ENCODE results near the gene IFNL4. TPM values are rescaled to one million over a fixed set of nuclear protein-coding genes. Genes with fewer than 3 reads are reported as not detected.

The IFNL4 gene
- total and polyA plus RNA-seq, 10 of the 15 experiments (the other 5 are each of a cell fraction or from before 2014, with no cell fraction given) = not detected

DNA sequence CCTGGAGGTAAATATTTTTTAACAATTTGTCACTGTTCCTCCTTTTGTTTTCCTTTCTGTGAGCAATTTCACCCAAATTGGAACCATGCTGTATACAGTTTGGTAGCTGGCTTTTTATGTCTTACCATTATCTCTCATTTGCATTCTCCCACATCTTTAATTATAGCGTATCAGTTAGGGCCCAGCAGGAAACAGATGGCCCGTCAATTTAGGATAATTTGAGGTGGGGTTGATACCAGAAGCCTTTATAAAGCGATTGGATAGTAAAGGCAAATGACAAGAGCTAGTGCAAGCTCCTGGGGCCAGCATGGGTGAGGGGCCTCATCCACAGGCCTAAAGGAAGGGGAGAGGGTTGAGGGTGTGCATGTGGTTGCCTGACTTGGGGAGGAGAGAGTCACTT, 3.8 kb upstream of the IFNL4 start:
- no peaks in the 10 kb centered on the region for H4K20me1 ChIP-seq (ENCODE audit: control insufficient read depth, insufficient read depth)
- H3K9ac ChIP-seq (ENCODE audit: control insufficient read depth, insufficient read depth, low read length) = no peak overlapping the region
- H3K9me3 ChIP-seq (replicated peaks; ENCODE audit: control insufficient read depth, insufficient read depth, low read length) = no peaks in the 10 kb centered on the region
- H3K4me2 ChIP-seq (ENCODE audit: control insufficient read depth, insufficient read depth) = no peak overlapping the region
- no peaks in the 10 kb centered on the region for H3K4me1 ChIP-seq (ENCODE audit: control insufficient read depth, insufficient read depth, low read length)
- SMC1A ChIA-PET (ENCODE audit: uncharacterized antibody, unreplicated experiment) = interaction anchor here (0.6 to 1.1 kb wide), 2 partner anchors 38 to 1965 kb away, joined by 3 to 6 read pairs; no protein-coding TSS in a partner anchor
- DNase-seq (ENCODE audit: low read depth, low spot score) (no peak), ATAC-seq (no peak), FAIRE-seq (no peak)
- no peak overlapping the region for H2AFZ ChIP-seq (ENCODE audit: control insufficient read depth, low read depth, low read length)
- POLR2A ChIA-PET = no interaction called here
- 1% methylated on average over 3 of the region's 3 CpGs for WGBS (ENCODE audit: insufficient coverage, insufficient replicate concordance, low lambda C conversion rate, missing lambda C conversion rate)
- in situ Hi-C loops (cut with MboI) = no loop called here
- H3K79me2 ChIP-seq (ENCODE audit: control insufficient read depth, insufficient read depth, low read length) = no peaks in the 10 kb centered on the region
- no peaks in the 10 kb centered on the region for H3K36me3 ChIP-seq (ENCODE audit: control insufficient read depth in 2 of 2, insufficient read depth in 2 of 2, low read length in 1 of 2)
- intact Hi-C loops (cut with micrococcal nuclease; ENCODE audit: unreplicated experiment) = no loop called here
- CTCF ChIA-PET = no interaction called here
- no peak overlapping the region for H3K27ac ChIP-seq (ENCODE audit: control insufficient read depth, insufficient read depth)
- RAD21 ChIA-PET (ENCODE audit: unreplicated experiment) = no interaction called here
- H3K4me3 ChIP-seq = no peak overlapping the region
- TF ChIP-seq SREBF1 (IDR thresholded peaks at IDR 0.05; ENCODE audit: low read length) (no peak), FOXK2 (IDR thresholded peaks at IDR 0.05) (no peak), ASH2L (IDR thresholded peaks at IDR 0.05; ENCODE audit: borderline replicate concordance, low read depth) (no peak)
- TF ChIP-seq, protein P1, sequence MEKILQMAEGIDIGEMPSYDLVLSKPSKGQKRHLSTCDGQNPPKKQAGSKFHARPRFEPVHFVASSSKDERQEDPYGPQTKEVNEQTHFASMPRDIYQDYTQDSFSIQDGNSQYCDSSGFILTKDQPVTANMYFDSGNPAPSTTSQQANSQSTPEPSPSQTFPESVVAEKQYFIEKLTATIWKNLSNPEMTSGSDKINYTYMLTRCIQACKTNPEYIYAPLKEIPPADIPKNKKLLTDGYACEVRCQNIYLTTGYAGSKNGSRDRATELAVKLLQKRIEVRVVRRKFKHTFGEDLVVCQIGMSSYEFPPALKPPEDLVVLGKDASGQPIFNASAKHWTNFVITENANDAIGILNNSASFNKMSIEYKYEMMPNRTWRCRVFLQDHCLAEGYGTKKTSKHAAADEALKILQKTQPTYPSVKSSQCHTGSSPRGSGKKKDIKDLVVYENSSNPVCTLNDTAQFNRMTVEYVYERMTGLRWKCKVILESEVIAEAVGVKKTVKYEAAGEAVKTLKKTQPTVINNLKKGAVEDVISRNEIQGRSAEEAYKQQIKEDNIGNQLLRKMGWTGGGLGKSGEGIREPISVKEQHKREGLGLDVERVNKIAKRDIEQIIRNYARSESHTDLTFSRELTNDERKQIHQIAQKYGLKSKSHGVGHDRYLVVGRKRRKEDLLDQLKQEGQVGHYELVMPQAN (conservative IDR thresholded peaks at IDR 0.05) = no peak
- peaks cover 2% of the 10 kb centered on the region in 2 experiments; a peak in 3 of 4 replicates for H3K27me3 ChIP-seq (replicated peaks in 1 of 2; ENCODE audit: control insufficient read depth in 2 of 2, insufficient read depth in 2 of 2, low read length in 1 of 2)
- BruUV-seq (replicated peaks) = no TSS peak

DNA sequence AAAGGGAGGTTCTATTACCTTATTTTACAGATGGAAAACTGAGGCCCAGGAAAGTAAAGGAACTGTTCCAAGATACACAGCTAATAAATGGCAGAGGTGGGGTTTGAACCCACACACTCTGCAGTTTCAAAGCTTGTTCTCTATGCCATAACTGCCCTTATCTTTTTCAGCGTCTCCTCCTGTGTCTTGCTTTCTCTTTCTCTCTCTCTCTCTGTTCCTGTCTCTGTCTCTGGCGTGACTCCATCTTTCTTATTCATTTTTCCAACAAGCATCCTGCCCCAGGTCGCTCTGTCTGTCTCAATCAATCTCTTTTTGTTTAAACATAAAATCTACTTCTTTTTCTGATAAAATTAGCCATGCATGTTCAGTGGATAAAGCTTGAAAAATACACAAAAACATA, 3.2 kb upstream of the IFNL4 start:
- H3K27me3 ChIP-seq (replicated peaks in 1 of 2; ENCODE audit: control insufficient read depth in 2 of 2, insufficient read depth in 2 of 2, low read length in 1 of 2) = peaks cover 2% of the 10 kb centered on the region in 2 experiments; a peak in 3 of 4 replicates
- SMC1A ChIA-PET (ENCODE audit: uncharacterized antibody, unreplicated experiment) = no interaction called here
- FAIRE-seq (peak; percentile 44), ATAC-seq (no peak), DNase-seq (ENCODE audit: low read depth, low spot score) (no peak)
- H2AFZ ChIP-seq (ENCODE audit: control insufficient read depth, low read depth, low read length) = no peak overlapping the region
- no peak overlapping the region for H3K4me2 ChIP-seq (ENCODE audit: control insufficient read depth, insufficient read depth)
- in situ Hi-C loops (cut with MboI) = no loop called here
- no peaks in the 10 kb centered on the region for H3K36me3 ChIP-seq (ENCODE audit: control insufficient read depth in 2 of 2, insufficient read depth in 2 of 2, low read length in 1 of 2)
- intact Hi-C loops (cut with micrococcal nuclease; ENCODE audit: unreplicated experiment) = no loop called here
- POLR2A ChIA-PET = no interaction called here
- RAD21 ChIA-PET (ENCODE audit: unreplicated experiment) = no interaction called here
- no peak overlapping the region for H3K27ac ChIP-seq (ENCODE audit: control insufficient read depth, insufficient read depth)
- no peak overlapping the region for H3K9ac ChIP-seq (ENCODE audit: control insufficient read depth, insufficient read depth, low read length)
- no peak overlapping the region for H3K4me3 ChIP-seq
- no peaks in the 10 kb centered on the region for H4K20me1 ChIP-seq (ENCODE audit: control insufficient read depth, insufficient read depth)
- no peaks in the 10 kb centered on the region for H3K9me3 ChIP-seq (replicated peaks; ENCODE audit: control insufficient read depth, insufficient read depth, low read length)
- CTCF ChIA-PET = no interaction called here
- no peaks in the 10 kb centered on the region for H3K4me1 ChIP-seq (ENCODE audit: control insufficient read depth, insufficient read depth, low read length)
- no TSS peak for BruUV-seq (replicated peaks)
- 2% methylated on average over 3 of the region's 3 CpGs for WGBS (ENCODE audit: insufficient coverage, insufficient replicate concordance, low lambda C conversion rate, missing lambda C conversion rate)
- no peaks in the 10 kb centered on the region for H3K79me2 ChIP-seq (ENCODE audit: control insufficient read depth, insufficient read depth, low read length)
- TF ChIP-seq, protein P2, sequence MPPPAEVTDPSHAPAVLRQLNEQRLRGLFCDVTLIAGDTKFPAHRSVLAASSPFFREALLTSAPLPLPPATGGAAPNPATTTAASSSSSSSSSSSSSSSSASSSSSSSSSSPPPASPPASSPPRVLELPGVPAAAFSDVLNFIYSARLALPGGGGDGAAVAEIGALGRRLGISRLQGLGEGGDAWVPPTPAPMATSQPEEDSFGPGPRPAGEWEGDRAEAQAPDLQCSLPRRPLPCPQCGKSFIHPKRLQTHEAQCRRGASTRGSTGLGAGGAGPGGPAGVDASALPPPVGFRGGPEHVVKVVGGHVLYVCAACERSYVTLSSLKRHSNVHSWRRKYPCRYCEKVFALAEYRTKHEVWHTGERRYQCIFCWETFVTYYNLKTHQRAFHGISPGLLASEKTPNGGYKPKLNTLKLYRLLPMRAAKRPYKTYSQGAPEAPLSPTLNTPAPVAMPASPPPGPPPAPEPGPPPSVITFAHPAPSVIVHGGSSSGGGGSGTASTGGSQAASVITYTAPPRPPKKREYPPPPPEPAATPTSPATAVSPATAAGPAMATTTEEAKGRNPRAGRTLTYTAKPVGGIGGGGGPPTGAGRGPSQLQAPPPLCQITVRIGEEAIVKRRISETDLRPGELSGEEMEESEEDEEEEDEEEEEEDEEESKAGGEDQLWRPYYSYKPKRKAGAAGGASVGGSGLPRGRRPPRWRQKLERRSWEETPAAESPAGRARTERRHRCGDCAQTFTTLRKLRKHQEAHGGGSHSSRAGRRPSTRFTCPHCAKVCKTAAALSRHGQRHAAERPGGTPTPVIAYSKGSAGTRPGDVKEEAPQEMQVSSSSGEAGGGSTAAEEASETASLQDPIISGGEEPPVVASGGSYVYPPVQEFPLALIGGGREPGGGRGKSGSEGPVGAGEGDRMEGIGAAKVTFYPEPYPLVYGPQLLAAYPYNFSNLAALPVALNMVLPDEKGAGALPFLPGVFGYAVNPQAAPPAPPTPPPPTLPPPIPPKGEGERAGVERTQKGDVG (CRISPR knock-in tag; IDR thresholded peaks at IDR 0.05) = no peak
- TF ChIP-seq BACH1 (IDR thresholded peaks at IDR 0.05; ENCODE audit: borderline replicate concordance) (no peak), POLR2AphosphoS5 (IDR thresholded peaks at IDR 0.05; ENCODE audit: low read length) (no peak), TARDBP (IDR thresholded peaks at IDR 0.05; ENCODE audit: borderline replicate concordance) (no peak)
- TF ChIP-seq, protein P3, sequence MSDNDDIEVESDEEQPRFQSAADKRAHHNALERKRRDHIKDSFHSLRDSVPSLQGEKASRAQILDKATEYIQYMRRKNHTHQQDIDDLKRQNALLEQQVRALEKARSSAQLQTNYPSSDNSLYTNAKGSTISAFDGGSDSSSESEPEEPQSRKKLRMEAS (IDR thresholded peaks at IDR 0.05; ENCODE audit: low read depth, low read length) = no peak
- TF ChIP-seq, protein P4, sequence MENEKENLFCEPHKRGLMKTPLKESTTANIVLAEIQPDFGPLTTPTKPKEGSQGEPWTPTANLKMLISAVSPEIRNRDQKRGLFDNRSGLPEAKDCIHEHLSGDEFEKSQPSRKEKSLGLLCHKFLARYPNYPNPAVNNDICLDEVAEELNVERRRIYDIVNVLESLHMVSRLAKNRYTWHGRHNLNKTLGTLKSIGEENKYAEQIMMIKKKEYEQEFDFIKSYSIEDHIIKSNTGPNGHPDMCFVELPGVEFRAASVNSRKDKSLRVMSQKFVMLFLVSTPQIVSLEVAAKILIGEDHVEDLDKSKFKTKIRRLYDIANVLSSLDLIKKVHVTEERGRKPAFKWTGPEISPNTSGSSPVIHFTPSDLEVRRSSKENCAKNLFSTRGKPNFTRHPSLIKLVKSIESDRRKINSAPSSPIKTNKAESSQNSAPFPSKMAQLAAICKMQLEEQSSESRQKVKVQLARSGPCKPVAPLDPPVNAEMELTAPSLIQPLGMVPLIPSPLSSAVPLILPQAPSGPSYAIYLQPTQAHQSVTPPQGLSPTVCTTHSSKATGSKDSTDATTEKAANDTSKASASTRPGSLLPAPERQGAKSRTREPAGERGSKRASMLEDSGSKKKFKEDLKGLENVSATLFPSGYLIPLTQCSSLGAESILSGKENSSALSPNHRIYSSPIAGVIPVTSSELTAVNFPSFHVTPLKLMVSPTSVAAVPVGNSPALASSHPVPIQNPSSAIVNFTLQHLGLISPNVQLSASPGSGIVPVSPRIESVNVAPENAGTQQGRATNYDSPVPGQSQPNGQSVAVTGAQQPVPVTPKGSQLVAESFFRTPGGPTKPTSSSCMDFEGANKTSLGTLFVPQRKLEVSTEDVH (IDR thresholded peaks at IDR 0.05; ENCODE audit: low read depth, partially characterized antibody) = no peak
